GM18858 (cell line): ENCODE data around the gene ELANE.
"Not testable (repeated sequence)": the region's sequence is repeated elsewhere in the genome, so short reads cannot be mapped to it uniquely, and the experiment has no call there.

Experiments used
- ATAC-seq: cut with Tn5 transposase; IDR thresholded peaks from one replicate; pipeline ENCODE4 v1.9.1; 2021; ENCODE audit not compliant: unreplicated experiment

Gene ELANE

GRCh38 chr19:835210-835810 lies 16.8 kb upstream of the ELANE start:
- no peak for ATAC-seq

- ATAC-seq: no peak
Observed at GRCh38 chr19:840519-841206, 11.4 kb upstream of the ELANE start, which contains the start of gene PRTN3. Gene PRTN3, plus strand, starts transcription at chr19:840999. Its CDS starts 10 bp downstream, at chr19:841009.

GRCh38 chr19:842802-843179 lies 9.3 kb upstream of the ELANE start:
- not testable (repeated sequence) for ATAC-seq

- no peak for ATAC-seq
Observed at GRCh38 chr19:843180-843835, 8.8 kb upstream of the ELANE start.

- no peak for ATAC-seq
Observed at GRCh38 chr19:843836-844545, 8.1 kb upstream of the ELANE start.

- no peak for ATAC-seq
Observed at GRCh38 chr19:844546-844971, 7.5 kb upstream of the ELANE start.

GRCh38 chr19:845707-846521 lies 6.2 kb upstream of the ELANE start:
- ATAC-seq: no peak

- no peak for ATAC-seq
Observed at GRCh38 chr19:848386-848921, 3.6 kb upstream of the ELANE start.

- ATAC-seq: not testable (repeated sequence)
Observed at GRCh38 chr19:849195-849594, 2.9 kb upstream of the ELANE start.

GRCh38 chr19:850221-850978 lies 1.7 kb upstream of the ELANE start:
- no peak for ATAC-seq

- ATAC-seq: no peak
Observed at GRCh38 chr19:850979-851335, 1.1 kb upstream of the ELANE start.

- no peak for ATAC-seq
Observed at GRCh38 chr19:853014-853585, 997 bp downstream of the ELANE start.

GRCh38 chr19:853614-854220 lies 1.6 kb downstream of the ELANE start:
- ATAC-seq: not testable (repeated sequence)

GRCh38 chr19:854549-854948 lies 2.4 kb downstream of the ELANE start:
- no peak for ATAC-seq

- no peak for ATAC-seq
Observed at GRCh38 chr19:855142-855541, 3.0 kb downstream of the ELANE start.

GRCh38 chr19:855566-856120 lies 3.5 kb downstream of the ELANE start:
- ATAC-seq: no peak

GRCh38 chr19:858284-858683 lies 6.2 kb downstream of the ELANE start:
- ATAC-seq: no peak

GRCh38 chr19:858868-859843 lies 7.1 kb downstream of the ELANE start, which contains the start of gene CFD:
Gene CFD, plus strand, starts transcription at chr19:859664. Its CDS starts 26 bp downstream, at chr19:859690.
- ATAC-seq: no peak
